HG02610 (cell line): ENCODE results near the gene ATF1.
"Not testable (repeated sequence)": the region's sequence is repeated elsewhere in the genome, so short reads cannot be mapped to it uniquely, and the experiment has no call there.

ENCODE experiments used
- ATAC-seq: cut with Tn5 transposase; IDR thresholded peaks from one replicate; pipeline ENCODE4 v1.9.1; 2021; ENCODE audit warnings: mild to moderate bottlenecking, moderate library complexity; ENCODE audit not compliant: unreplicated experiment

Gene ATF1

GRCh38 chr12:50751948-50752721 lies 11.8 kb upstream of the ATF1 start:
- no peak for ATAC-seq

- no peak for ATAC-seq
Measured at GRCh38 chr12:50753232-50753769, 10.6 kb upstream of the ATF1 start.

GRCh38 chr12:50764286-50765094 lies 589 bp downstream of the ATF1 start:
- peak; percentile 33 for ATAC-seq

- peak; percentile 41 for ATAC-seq
Measured at GRCh38 chr12:50765095-50765911, 1.4 kb downstream of the ATF1 start.

- ATAC-seq, result no peak
Measured at GRCh38 chr12:50768391-50768790, 4.5 kb downstream of the ATF1 start.

- not testable (repeated sequence) for ATAC-seq
Measured at GRCh38 chr12:50768813-50769212, 4.9 kb downstream of the ATF1 start.

- ATAC-seq, result no peak
Measured at GRCh38 chr12:50771409-50771808, 7.5 kb downstream of the ATF1 start.

GRCh38 chr12:50772470-50772869 lies 8.6 kb downstream of the ATF1 start:
- ATAC-seq, result no peak

GRCh38 chr12:50772877-50773276 lies 9.0 kb downstream of the ATF1 start:
- no peak for ATAC-seq

- no peak for ATAC-seq
Measured at GRCh38 chr12:50775251-50775650, 11.3 kb downstream of the ATF1 start.

- ATAC-seq, result no peak
Measured at GRCh38 chr12:50776749-50777728, 13.1 kb downstream of the ATF1 start.

- no peak for ATAC-seq
Measured at GRCh38 chr12:50778663-50779590, 15.0 kb downstream of the ATF1 start.

- ATAC-seq, result no peak
Measured at GRCh38 chr12:50780013-50780412, 16.1 kb downstream of the ATF1 start.

- no peak for ATAC-seq
Measured at GRCh38 chr12:50784501-50784900, 20.6 kb downstream of the ATF1 start.

GRCh38 chr12:50785406-50786001 lies 21.6 kb downstream of the ATF1 start:
- ATAC-seq, result no peak

GRCh38 chr12:50786498-50787231 lies 22.8 kb downstream of the ATF1 start:
- ATAC-seq, result no peak

GRCh38 chr12:50787618-50788017 lies 23.7 kb downstream of the ATF1 start:
- ATAC-seq, result no peak

- ATAC-seq, result no peak
Measured at GRCh38 chr12:50788561-50788960, 24.7 kb downstream of the ATF1 start.
